Subcutaneous adipose tissue (tissue), 4 donors: ENCODE measurements around the gene IL17RA. TPM values are rescaled to one million over a fixed set of nuclear protein-coding genes. Genes with fewer than 3 reads are reported as not detected.

Experiments used
- CTCF ChIP-seq: fragments of 450-650 bp; IDR thresholded peaks from one replicate; pipeline ENCODE4 v1.5.1; 2016; ENCODE audit warnings: low read depth, mild to moderate bottlenecking, control low read depth, antibody characterized with exemption, moderate library complexity
- total RNA-seq, 4 donors: library from RNA; depleted of rRNA; stranded (reverse); fragments of >200 nt; gene quantifications; one replicate each; pipeline ENCODE4 v1.1.0, GENCODE V29; 2016

IL17RA gene
- total RNA-seq, 4 donors from 2014 or later = 17.9 to 30.3 (median 26.2) TPM

- no peak for TF ChIP-seq CTCF
These were observed 24.5 kb downstream of the IL17RA start for GRCh38 chr22:17109113-17109865.

GRCh38 chr22:17109976-17110375, 25.2 kb downstream of the IL17RA start:
- no peak for TF ChIP-seq CTCF

- no peak for TF ChIP-seq CTCF
These were observed 26.2 kb downstream of the IL17RA start for GRCh38 chr22:17110791-17111550.

GRCh38 chr22:17112491-17113042, 27.8 kb downstream of the IL17RA start:
- no peak for TF ChIP-seq CTCF

GRCh38 chr22:17113600-17113999, 28.8 kb downstream of the IL17RA start:
- no peak for TF ChIP-seq CTCF

GRCh38 chr22:17114173-17114897, 29.5 kb downstream of the IL17RA start:
- no peak for TF ChIP-seq CTCF

- no peak for TF ChIP-seq CTCF
These were observed 30.1 kb downstream of the IL17RA start for GRCh38 chr22:17114898-17115235.
